Kidney tubule cell (primary cell): Measurements from ENCODE around the gene ANP32B.
A peak's percentile ranks its signal among the peaks of the same experiment; 100 is the strongest.
"Not testable (repeated sequence)": the region's sequence is repeated elsewhere in the genome, so short reads cannot be mapped to it uniquely, and the experiment has no call there.

Experiments used
- DNase-seq: peaks from one replicate; pipeline ENCODE4 v3.0.0-alpha.2; 2018; ENCODE audit warnings: low spot score

ANP32B gene

DNA sequence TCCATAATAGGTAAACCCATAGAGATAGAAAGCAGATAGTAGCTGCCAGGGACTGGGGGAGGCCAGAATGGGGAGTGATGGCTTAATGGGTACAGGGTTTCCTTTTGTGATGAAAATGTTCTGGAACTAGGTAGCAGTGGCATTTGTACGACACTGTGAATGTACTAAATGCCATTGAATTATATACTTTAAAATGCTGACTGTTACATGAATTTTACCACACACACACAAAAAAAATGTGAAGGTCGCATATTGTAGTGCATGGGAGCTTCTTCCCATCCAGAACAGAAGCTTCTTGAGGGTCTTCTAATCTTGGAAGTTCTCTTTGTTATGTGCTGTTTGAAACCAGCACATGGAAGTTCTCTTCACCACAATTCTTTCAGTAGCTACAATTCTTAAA is 19.9 kb upstream of the ANP32B start:
- DNase-seq, result no peak

DNA sequence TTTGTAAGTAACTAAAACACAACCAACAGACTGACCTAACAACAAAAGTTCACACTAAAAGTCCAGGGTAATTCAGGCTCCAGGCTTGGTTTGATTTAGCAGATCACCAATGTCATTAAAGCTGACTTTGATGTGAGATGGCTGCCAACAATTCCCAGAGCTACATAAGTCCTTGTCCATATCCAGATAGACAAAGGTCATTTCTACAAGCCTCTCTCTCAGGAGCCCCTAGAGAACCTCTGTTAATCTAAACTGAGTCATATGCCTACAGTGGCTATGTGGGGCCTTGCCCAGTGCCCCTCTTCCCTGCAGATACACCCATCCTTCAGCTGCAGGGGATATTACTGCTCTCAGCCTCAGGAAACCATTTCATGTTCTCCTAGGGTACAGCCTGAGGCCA is 18.2 kb upstream of the ANP32B start:
- DNase-seq, result no peak

DNA sequence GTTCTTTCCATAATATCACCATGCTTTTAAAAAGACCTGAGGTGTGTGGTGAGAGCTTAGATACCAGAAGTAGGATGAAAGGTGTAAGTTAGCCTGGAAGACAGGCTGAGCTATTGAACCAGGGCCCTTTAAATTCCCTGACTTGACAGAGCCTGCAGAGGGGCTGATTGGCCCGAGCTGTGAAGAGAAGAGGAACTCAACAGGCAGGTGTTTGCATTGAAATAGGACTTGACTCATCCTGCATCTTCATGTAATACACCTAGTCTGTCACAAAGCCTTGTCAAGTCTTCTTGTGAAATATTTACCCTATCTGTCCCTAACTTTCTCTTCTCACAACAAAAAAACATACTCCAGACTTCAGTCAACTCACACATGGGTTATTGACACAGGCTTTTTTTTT is 16.6 kb upstream of the ANP32B start:
- DNase-seq, result no peak

GRCh38 chr9:97969014-97969413 is 14.1 kb upstream of the ANP32B start:
- no peak for DNase-seq

- DNase-seq, result no peak
Observed at GRCh38 chr9:97970165-97970564, 13.0 kb upstream of the ANP32B start.

- DNase-seq, result no peak
Observed at GRCh38 chr9:97972753-97973152, 10.4 kb upstream of the ANP32B start.

DNA sequence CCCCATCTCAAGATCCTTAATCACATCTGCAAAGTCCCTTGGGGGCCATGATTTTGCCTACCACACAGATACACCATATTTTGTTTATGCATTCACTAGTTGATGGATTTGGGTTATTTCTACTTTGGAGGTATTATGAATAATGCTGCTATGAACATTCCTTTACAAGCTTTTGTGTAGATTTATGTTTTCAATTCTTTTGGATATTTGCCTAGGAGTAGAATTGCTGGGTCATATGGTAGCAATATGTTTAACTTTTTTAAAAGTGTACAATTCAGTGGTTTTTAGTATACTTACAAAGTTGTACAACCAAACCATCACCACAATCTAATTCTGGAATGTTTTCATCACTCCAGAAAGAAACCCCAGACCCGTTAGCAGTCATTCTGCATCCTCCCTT is 7.8 kb upstream of the ANP32B start:
- no peak for DNase-seq

GRCh38 chr9:97976633-97977032 is 6.5 kb upstream of the ANP32B start:
- not testable (repeated sequence) for DNase-seq

DNA sequence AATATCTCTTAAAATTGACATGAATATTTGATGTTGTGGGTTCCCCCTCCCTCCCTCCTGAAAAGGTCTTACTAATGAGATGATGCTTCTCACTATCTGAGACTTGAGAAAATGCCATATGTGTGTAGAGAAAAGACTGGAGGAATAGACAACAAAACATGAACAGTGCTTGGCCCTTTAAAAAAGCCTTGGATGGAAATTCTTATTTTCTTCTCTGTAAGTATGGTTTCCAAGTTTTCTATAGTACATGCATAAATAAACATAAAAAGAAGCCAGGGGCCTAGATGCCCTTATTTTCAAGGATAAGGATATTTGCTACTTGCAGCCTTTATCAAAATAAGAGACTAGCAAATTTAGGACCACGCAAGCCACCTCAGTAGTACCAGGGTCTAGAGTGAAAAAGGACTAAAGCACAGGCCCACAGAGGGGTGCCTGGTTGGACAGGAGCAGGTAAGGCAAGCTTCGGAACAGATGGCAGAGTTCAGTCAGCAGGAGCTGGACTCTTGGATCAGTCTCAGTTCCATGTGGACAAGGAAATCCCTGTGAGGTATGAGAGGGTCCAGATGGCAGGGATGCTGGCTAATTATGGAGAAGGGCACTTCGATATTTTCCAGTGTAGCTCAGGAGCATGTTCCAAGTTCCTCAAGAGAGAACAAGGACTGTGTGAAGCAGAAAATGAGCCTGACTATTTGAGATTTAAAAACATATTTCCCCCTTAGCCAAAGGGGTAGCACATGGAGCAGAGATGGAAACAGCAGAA is 4.6 kb upstream of the ANP32B start:
- no peak for DNase-seq

- no peak for DNase-seq
Observed at GRCh38 chr9:97979788-97980478, 3.2 kb upstream of the ANP32B start.

DNA sequence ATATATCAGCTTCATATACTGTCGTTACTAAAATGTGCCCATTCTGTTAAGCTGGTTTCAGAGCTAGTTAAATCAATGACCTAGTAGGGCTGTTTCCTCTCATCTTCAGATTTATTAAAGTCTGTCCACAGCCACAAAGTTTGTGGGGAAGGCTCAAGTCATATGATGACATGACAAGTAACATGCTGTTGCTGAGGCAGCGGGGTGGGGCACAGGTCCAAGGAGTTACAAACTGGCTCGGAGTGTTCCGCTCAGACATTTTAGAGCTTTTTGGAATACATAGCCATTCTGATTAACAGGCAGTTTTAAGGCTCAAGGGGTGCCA is 2.7 kb upstream of the ANP32B start:
- no peak for DNase-seq

DNA sequence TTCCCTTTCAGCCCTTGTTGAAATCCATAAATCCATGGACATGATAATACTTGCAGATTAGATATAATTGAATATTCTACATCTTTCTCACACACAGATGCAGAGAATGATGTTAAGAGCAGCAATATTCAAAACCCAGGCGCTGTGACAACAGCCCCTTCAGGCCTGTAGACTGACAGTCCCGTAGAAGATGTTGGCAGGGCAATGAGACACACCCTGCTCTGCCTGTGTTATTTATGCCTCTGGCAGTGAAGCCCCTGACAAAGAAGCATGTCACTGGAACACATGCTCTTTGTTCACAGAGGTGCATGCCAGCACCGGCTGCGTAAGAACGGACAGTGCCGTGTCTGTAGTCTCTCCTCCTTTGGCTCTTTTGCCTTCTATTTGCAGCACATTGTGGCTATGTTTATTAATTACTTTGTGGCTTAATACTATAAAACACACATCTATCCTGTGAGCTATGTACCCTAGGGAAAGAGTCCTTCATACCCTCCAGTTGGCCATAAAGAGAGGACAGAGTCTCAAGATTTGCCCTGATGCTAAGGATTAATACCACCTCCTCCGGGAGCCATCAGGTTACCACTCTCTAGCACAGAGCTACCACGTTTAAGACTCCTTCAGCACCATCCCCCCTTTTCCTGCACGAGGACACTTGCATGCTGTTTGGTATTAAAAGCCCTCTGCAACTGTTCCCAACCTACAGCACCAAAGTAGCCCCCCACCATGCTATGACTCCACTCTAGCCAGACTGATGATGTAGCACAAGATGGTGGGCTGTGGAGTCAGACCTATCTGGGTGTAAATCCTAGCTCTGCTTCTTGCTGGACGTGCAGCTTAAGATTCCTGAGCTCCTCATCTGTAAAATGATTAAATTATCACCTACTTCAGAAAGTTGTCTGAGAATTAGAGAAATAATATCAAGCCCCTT is 2.0 kb upstream of the ANP32B start:
- no peak for DNase-seq

DNA sequence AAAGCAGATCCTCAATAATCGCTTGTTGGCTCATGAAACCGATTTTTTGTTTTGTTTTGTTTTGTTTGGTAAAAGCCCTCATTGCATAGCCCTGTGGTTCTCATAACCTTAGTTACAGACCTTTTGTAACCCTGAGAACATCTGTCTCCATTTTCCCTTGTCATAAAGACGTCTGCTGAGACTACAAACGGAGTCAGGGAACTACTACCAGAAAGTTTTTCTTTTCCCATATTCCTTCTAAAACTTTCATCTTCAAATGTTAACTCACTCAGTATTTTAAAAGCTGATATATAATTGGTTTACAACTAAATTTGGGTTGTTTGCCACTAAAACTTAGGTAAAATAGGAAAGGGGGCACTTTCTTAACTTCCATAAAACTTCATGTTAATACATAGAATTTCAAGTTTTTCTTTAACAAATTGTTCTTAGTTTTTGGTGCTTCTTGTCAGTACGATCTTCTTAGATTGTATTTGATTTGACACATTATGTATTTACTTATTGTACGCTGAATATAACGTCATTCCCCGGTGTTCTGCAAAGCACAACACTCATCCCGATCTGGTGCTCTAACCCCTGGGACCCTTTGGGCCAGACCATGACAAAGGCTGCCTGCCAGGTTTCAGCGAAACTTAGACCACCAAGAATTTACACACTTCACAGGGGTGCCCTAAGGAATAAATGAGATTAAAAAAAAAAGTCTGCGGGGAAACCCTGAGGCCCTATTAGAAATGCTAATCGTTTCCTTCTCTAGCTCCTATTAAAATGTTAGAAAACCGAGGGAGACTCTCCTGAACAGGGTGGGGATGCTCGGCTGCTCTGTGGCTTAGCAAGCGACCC is 1.1 kb upstream of the ANP32B start:
- DNase-seq, result no peak

DNA sequence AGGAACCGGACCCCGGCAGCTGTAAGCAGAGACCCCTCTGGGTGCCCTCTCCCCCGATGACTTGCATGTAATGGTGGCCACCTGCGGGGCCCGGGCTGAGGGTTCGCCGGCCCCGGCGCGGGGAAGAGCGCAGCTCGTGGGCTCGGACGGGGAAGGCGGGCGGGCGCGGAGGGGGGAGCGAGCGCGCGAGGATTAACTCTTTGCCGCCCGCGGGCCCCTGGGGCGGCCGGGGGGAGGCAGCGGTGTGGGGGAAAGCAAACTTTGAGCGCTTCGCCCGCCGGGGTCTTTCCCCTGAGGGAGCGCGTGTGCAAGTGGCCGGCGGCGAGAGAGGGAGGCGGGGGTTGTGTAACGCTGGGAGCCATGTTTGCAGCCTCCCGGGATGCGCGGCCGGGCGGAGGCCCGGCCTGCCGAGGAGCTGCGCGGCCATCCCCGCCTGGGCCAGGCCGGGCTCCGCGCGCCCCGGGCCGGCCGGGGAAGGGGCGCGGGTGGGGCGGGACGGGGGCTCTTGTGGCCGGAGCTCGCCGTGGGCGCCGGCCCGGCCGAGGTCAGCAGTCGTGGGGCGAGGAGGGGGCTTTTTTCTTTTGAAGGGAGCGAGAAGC is 547 bp downstream of the ANP32B start:
- DNase-seq, result peak; percentile 46

- DNase-seq, result peak; percentile 85
Observed at GRCh38 chr9:97984188-97985057, 1.3 kb downstream of the ANP32B start.

- no peak for DNase-seq
Observed at GRCh38 chr9:97985058-97985861, 2.1 kb downstream of the ANP32B start.

DNA sequence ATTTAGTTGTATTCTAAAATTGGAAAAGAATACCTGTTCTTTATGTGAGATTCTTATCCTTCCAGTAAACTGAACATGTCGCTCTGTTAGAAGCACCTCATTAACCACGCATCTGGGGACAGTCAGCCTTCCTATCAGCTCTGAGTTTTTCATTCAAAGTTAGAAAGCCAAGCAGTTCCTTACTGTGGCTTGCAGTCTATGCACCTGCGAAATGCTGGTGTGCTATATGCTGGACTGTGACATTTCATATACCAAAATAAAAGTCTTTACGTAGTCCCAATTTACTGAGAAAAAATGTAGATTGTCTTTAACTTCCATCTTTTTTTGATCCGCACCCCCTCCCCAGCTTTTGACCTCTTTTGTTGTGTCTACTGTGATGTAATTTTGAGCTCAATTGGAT is 4.3 kb downstream of the ANP32B start:
- no peak for DNase-seq

DNA sequence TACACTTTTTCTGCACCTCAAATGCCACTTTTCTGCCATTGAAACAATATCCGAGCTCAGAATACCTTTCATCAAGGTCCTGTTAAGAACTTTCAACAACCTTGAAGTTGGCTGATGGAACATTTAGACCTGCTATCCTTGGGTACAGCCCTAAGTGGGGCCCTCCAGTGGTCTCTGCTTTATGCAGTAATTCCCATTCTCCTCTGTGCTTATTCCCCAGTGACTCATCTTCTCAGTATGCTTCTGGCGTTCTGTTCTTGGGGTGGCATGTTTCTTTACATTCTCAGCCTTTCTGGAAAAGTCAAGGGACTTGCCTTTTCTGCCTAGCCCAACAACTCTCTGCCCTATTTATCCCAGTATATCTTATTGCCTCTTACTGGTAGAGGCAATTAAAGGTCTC is 7.1 kb downstream of the ANP32B start:
- peak; percentile 53 for DNase-seq

- DNase-seq, result no peak
Observed at GRCh38 chr9:97991818-97992217, 8.7 kb downstream of the ANP32B start.

GRCh38 chr9:97992219-97992618 is 9.1 kb downstream of the ANP32B start:
- no peak for DNase-seq
